ENCODE data around the gene NFIA. TPM values are rescaled to one million over a fixed set of nuclear protein-coding genes. Genes with fewer than 3 reads are reported as not detected.

NFIA gene
- total RNA-seq, 2 donors from 2014 or later = 61.4 to 86.3 TPM

GRCh38 chr1:61452176-61453035, 370.0 kb downstream of the NFIA start:
- no peak for DNase-seq (ENCODE audit: low spot score)
- Histone ChIP-seq H3K4me1 (replicated peaks) (peaks cover 12% of the 10 kb centered on the region), H3K36me3 (peaks cover 0 to 7% of the 10 kb centered on the region in 2 donors), H3K9me3 (no peaks in the 10 kb centered on the region), H3K27me3 (replicated peaks; ENCODE audit: insufficient read depth) (no peaks in the 10 kb centered on the region), H3K4me3 (no peak overlapping the region), H3K27ac (peak overlapping the region; percentile 11 to 28)
- TF ChIP-seq POLR2AphosphoS5 (IDR thresholded peaks at IDR 0.05) = no peak
- TF ChIP-seq POLR2A (IDR thresholded peaks at IDR 0.05) = no peak
- no peak for TF ChIP-seq CTCF (IDR thresholded peaks at IDR 0.05)
- WGBS = 5% methylated on average over 4 of the region's 4 CpGs
- intact Hi-C loops (cut with DNase I) = loop anchor here (5.0 to 10.0 kb wide), 5 partner anchors 60 to 475 kb away; partner anchors contain the start of gene NFIA

GRCh38 chr1:61453111-61453961, 371.0 kb downstream of the NFIA start:
- TF ChIP-seq POLR2A (IDR thresholded peaks at IDR 0.05) = no peak
- TF ChIP-seq CTCF (IDR thresholded peaks at IDR 0.05) = peak in 3 of 4 experiments; percentile 59 to 78 (median 74)
- TF ChIP-seq POLR2AphosphoS5 (IDR thresholded peaks at IDR 0.05) = no peak
- Histone ChIP-seq H3K36me3 (peaks cover 0 to 7% of the 10 kb centered on the region in 2 donors), H3K4me3 (no peak overlapping the region), H3K27ac (peak overlapping the region; percentile 49 to 59), H3K27me3 (replicated peaks; ENCODE audit: insufficient read depth) (no peaks in the 10 kb centered on the region), H3K4me1 (replicated peaks) (peaks cover 12% of the 10 kb centered on the region), H3K9me3 (no peaks in the 10 kb centered on the region)
- intact Hi-C loops (cut with DNase I) = loop anchor here (5.0 to 10.0 kb wide), 5 partner anchors 61 to 476 kb away; partner anchors contain the start of gene NFIA
- DNase-seq (ENCODE audit: low spot score) = peak; percentile 84
- WGBS = 12% methylated on average over 10 of the region's 10 CpGs

GRCh38 chr1:61455400-61455799, 373.0 kb downstream of the NFIA start:
- no peak for TF ChIP-seq CTCF (IDR thresholded peaks at IDR 0.05)
- TF ChIP-seq POLR2AphosphoS5 (IDR thresholded peaks at IDR 0.05) = no peak
- Histone ChIP-seq H3K27me3 (replicated peaks; ENCODE audit: insufficient read depth) (no peaks in the 10 kb centered on the region), H3K4me1 (replicated peaks) (peaks cover 7% of the 10 kb centered on the region), H3K4me3 (no peak overlapping the region), H3K9me3 (no peaks in the 10 kb centered on the region), H3K36me3 (peaks cover 0 to 7% of the 10 kb centered on the region in 2 donors), H3K27ac (no peak overlapping the region)
- intact Hi-C loops (cut with DNase I) = loop anchor here (2.0 to 10.0 kb wide), 3 partner anchors 371 to 405 kb away; partner anchors contain the start of gene NFIA
- 98% methylated on average over 7 of the region's 7 CpGs for WGBS
- no peak for DNase-seq (ENCODE audit: low spot score)

- H3K27ac ChIP-seq = no peak overlapping the region
- no peaks in the 10 kb centered on the region for H3K27me3 ChIP-seq (replicated peaks; ENCODE audit: insufficient read depth)
- peaks cover 0 to 7% of the 10 kb centered on the region in 2 donors for H3K36me3 ChIP-seq
- no peak overlapping the region for H3K4me3 ChIP-seq
- H3K9me3 ChIP-seq = no peaks in the 10 kb centered on the region
- no peak for TF ChIP-seq POLR2AphosphoS5 (IDR thresholded peaks at IDR 0.05)
- 78% methylated on average over 5 of the region's 5 CpGs for WGBS
- intact Hi-C loops (cut with DNase I) = loop anchor here (5.0 to 10.0 kb wide), 2 partner anchors 373 to 395 kb away; partner anchors contain the start of gene NFIA
- DNase-seq (ENCODE audit: low spot score) = no peak
- no peaks in the 10 kb centered on the region for H3K4me1 ChIP-seq (replicated peaks)
These were observed 375.2 kb downstream of the NFIA start for GRCh38 chr1:61457526-61458040.

- H3K27ac ChIP-seq = no peak overlapping the region
- no peaks in the 10 kb centered on the region for H3K4me1 ChIP-seq (replicated peaks)
- WGBS = 94% methylated on average over 12 of the region's 12 CpGs
- TF ChIP-seq CTCF (IDR thresholded peaks at IDR 0.05) (no peak), POLR2AphosphoS5 (IDR thresholded peaks at IDR 0.05) (no peak), POLR2A (IDR thresholded peaks at IDR 0.05) (no peak)
- no peak for DNase-seq (ENCODE audit: low spot score)
- peaks cover 0 to 7% of the 10 kb centered on the region in 2 donors for H3K36me3 ChIP-seq
- H3K4me3 ChIP-seq = no peak overlapping the region
- H3K27me3 ChIP-seq (replicated peaks; ENCODE audit: insufficient read depth) = no peaks in the 10 kb centered on the region
- intact Hi-C loops (cut with DNase I) = loop anchor here (5.0 to 10.0 kb wide), 2 partner anchors 375 to 393 kb away; partner anchors contain the start of gene NFIA
- H3K9me3 ChIP-seq = no peaks in the 10 kb centered on the region
These were observed 377.0 kb downstream of the NFIA start for GRCh38 chr1:61459345-61459744.

Data from prostate gland (tissue), 2 donors.